GM12892 (cell line): ENCODE data around the gene KCNJ3.

Experiments used
- DNase-seq: peaks from one replicate; pipeline ENCODE4 v3.0.0; 2011; ENCODE audit not compliant: insufficient read length
- FAIRE-seq: peaks from 2 replicates; lab custom pipeline; 2011; peaks lifted over from hg19 to GRCh38; lab: Jason Lieb, UNC
- POLR2A ChIP-seq: IDR thresholded peaks from 2 replicates; pipeline ENCODE4 v1.6.1; 2011; ENCODE audit warnings: low read depth, low read length, control low read depth
- POLR2AphosphoS5 ChIP-seq: IDR thresholded peaks from 2 replicates; pipeline ENCODE4 v1.6.1; 2011; ENCODE audit warnings: low read depth, low read length, control low read depth
- TAF1 ChIP-seq: IDR thresholded peaks from 2 replicates; pipeline ENCODE4 v1.6.1; 2011; ENCODE audit warnings: low read depth, mild to moderate bottlenecking, control low read depth, low read length, borderline replicate concordance

KCNJ3 gene

GRCh38 chr2:154693741-154694340 is 4.7 kb upstream of the KCNJ3 start:
- DNase-seq, result no peak
- no peak for FAIRE-seq
- no peak for TF ChIP-seq POLR2AphosphoS5
- TF ChIP-seq TAF1, result no peak
- TF ChIP-seq POLR2A, result no peak

DNA sequence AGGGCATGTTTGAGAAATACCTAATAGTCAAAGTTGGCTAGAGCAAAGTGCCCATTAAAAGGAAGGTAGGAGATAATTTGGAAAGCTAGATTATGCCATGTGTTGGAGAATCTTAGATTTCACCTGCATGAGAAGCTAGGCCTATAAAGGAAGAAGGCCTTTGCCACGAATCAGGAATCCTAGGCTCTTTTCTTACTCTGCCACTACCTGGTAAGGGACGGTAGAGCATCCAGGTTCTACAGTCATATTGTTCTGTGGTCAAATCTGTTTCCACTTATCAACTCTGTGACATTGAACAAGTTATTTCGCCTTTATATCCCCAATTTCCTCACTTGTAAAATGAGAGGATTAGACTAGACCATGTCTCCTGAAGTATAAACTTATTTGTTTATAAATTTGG is 3.6 kb upstream of the KCNJ3 start:
- no peak for DNase-seq
- no peak for FAIRE-seq
- TF ChIP-seq TAF1, result no peak
- TF ChIP-seq POLR2AphosphoS5, result no peak
- TF ChIP-seq POLR2A, result no peak

DNA sequence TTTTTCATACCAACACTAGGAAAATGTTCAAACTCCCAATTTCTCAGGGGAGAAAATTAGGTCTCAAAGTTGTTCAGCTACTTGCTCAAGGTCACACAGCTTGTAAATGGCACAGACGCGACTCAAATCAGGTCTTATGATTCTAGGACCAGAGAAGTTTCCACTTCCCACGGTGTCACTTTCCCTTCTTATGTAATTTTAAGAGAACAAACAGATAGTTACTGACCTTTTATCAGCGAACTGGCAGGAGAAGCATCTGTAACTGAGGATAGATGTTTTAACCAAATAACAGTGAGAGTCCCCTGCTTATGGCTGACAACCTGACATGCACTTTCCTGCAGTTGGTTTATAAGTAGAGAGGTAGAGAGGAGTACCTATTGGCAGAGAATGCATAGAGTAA is 2.1 kb upstream of the KCNJ3 start:
- TF ChIP-seq TAF1, result no peak
- TF ChIP-seq POLR2A, result no peak
- no peak for TF ChIP-seq POLR2AphosphoS5
- FAIRE-seq (no peak), DNase-seq (no peak)

- DNase-seq, result no peak
These were observed 1.6 kb upstream of the KCNJ3 start for GRCh38 chr2:154696810-154697417.

DNA sequence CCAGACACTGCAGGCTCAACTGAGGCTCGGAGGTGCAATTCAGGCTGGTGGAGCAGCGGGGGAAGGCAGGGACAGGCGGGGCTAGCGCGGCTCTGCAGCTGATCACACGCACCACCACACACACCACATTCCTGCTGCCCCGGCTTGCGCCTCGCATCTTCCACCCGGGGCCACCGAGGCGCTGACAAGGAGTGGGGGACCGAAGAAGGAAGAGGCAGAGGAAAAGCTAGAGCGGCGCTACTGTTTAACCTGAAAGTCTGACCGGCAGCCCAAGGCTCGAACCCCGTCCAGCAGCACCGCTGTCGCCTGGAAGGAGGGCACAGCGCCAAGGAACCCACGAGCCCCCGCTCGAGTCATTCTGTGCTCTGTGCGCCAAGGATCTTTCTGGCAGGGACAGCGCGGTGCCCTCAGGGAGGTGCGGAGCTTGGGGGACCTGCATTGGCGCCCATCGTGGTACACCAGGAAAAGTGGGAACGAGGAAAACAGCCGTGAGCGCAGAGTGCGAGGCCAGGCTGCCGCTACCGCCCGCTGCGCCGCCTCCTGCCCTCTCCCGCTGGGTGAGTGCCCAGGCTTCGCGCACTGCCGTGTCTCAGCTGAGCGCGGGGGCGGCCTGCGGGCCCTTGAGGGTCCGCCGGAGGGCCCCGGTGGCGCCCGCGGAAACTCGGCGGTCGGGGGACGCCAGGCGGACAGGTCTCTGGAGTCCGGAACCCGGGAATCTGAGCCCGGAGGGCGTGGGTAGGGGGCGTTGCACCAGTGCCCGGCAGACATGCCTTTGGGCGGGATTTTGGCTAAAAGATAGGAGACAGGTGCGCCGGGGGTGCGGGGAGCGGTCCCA is 860 bp upstream of the KCNJ3 start:
- no peak for FAIRE-seq
- TF ChIP-seq POLR2AphosphoS5 (no peak), POLR2A (no peak), TAF1 (no peak)
- DNase-seq, result no peak

More at GRCh38 chr2:154696810-154697417, 1.6 kb upstream of the KCNJ3 start:
- TF ChIP-seq TAF1 (no peak), POLR2AphosphoS5 (no peak), POLR2A (no peak)
- no peak for FAIRE-seq

DNA sequence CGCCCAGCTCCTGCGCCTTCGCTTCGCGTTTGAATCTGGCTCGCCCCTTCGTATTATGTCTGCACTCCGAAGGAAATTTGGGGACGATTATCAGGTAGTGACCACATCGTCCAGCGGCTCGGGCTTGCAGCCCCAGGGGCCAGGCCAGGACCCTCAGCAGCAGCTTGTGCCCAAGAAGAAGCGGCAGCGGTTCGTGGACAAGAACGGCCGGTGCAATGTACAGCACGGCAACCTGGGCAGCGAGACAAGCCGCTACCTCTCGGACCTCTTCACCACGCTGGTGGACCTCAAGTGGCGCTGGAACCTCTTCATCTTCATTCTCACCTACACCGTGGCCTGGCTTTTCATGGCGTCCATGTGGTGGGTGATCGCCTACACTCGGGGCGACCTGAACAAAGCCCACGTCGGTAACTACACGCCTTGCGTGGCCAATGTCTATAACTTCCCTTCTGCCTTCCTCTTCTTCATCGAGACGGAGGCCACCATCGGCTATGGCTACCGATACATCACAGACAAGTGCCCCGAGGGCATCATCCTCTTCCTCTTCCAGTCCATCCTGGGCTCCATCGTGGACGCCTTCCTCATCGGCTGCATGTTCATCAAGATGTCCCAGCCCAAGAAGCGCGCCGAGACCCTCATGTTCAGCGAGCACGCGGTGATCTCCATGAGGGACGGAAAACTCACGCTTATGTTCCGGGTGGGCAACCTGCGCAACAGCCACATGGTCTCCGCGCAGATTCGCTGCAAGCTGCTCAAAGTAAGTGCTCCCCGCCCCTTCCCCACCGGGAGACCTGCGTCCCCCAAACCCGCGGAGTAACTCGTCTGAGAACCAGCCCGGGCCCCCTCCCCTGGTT is 453 bp downstream of the KCNJ3 start:
- no peak for TF ChIP-seq POLR2AphosphoS5
- TF ChIP-seq TAF1, result no peak
- no peak for TF ChIP-seq POLR2A
- FAIRE-seq, result no peak
- DNase-seq, result no peak

DNA sequence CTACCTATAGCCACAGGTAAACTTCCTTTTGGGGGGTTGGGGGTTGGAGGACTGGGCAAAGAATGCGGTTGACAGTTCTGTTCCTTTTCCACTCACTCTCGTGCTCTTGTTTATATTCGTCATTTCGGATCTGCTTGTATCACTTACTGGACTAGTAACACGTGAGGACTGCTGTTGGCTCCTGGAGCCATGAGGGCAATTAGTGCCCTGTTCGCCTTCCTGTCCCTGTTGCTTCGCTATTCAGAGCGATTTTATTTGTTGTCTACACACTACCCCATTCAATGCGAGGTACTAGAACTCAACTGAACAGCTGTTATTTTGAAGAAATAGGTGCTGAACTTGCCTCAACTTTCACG is 1.1 kb downstream of the KCNJ3 start:
- TF ChIP-seq TAF1, result no peak
- TF ChIP-seq POLR2A, result no peak
- no peak for TF ChIP-seq POLR2AphosphoS5
- no peak for FAIRE-seq
- DNase-seq, result no peak

- no peak for FAIRE-seq
- TF ChIP-seq POLR2A (no peak), TAF1 (no peak), POLR2AphosphoS5 (no peak)
- DNase-seq, result no peak
These were observed 1.6 kb downstream of the KCNJ3 start for GRCh38 chr2:154700136-154700535.

- DNase-seq, result no peak
- no peak for TF ChIP-seq TAF1
- TF ChIP-seq POLR2A, result no peak
- TF ChIP-seq POLR2AphosphoS5, result no peak
- FAIRE-seq, result no peak
These were observed 6.5 kb downstream of the KCNJ3 start for GRCh38 chr2:154704991-154705390.

- TF ChIP-seq TAF1 (no peak), POLR2AphosphoS5 (no peak), POLR2A (no peak)
- FAIRE-seq (no peak), DNase-seq (no peak)
These were observed 8.2 kb downstream of the KCNJ3 start for GRCh38 chr2:154706660-154707059.

DNA sequence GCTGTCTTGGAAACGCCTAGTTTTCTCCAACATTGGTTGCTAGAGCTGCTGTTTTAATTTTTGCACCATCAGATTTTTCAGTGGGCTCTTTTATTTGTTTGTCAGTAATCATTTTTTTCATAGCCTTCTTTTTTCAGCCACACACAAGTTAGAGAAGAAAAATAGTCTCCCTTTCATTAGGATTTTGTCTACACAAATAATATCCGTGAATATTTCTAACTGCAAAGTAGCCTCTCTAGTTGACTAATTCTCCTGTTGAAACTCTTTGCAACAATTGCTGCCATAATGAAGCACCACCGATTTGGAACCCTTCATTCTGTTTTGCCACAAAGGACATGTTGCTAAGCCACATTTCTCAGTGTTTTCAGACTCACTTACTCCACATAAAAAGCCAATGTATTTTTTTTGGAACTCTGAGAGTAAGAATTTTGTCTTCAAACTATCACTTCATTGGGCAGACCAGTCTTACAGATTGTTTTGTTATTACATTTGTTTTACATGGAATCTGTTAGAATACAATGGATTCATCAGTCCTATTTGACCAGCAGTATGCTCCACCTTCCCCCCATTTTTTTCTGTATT is 9.6 kb downstream of the KCNJ3 start:
- no peak for DNase-seq
- TF ChIP-seq TAF1 (no peak), POLR2AphosphoS5 (no peak), POLR2A (no peak)
- FAIRE-seq, result no peak
